GM12878 (cell line): ENCODE measurements around the gene TSR1. TPM values are rescaled to one million over a fixed set of nuclear protein-coding genes. Genes with fewer than 3 reads are reported as not detected.

Experiments
- ATAC-seq: fragments of 200-7000 bp; cut with Tn5 transposase; 3 replicates; pipeline ENCODE4 v1.9.1; 2020; ENCODE audit warnings: mild to moderate bottlenecking, moderate library complexity
- BruUV-seq: library from RNA; stranded (reverse); fragments of 400-500 nt; replicated peaks from 2 replicates; lab custom pipeline; 2021; lab: Mats Ljungman, UMichigan
- CTCF ChIA-PET: fragments of 300-600 bp; sonication (Branson Sonifier 250); formaldehyde crosslinking; extraction: SDS; loops from one replicate; lab custom pipeline; 2021; ENCODE audit warnings: inconsistent platforms; lab: Yijun Ruan, JAX
- POLR2A ChIA-PET: fragments of 350-600 bp; formaldehyde crosslinking; extraction: SDS; loops from one replicate; lab custom pipeline; 2021; ENCODE audit warnings: inconsistent platforms; lab: Charles Lee
- RAD21 ChIA-PET: fragments of 300-600 bp; sonication (Branson Sonifier 250); formaldehyde crosslinking; loops from one replicate; lab custom pipeline; 2023; ENCODE audit warnings: antibody characterized with exemption; ENCODE audit not compliant: unreplicated experiment; lab: Charles Lee
- SMC1A ChIA-PET: fragments of 300-600 bp; sonication (Branson Sonifier 250); formaldehyde crosslinking; loops from one replicate; lab custom pipeline; 2023; ENCODE audit not compliant: unreplicated experiment, uncharacterized antibody; lab: Charles Lee
- DNase-seq: peaks from one replicate; pipeline ENCODE4 v3.0.0-alpha.2; 2011; ENCODE audit warnings: low read depth, low spot score
- FAIRE-seq: peaks from 3 replicates; lab custom pipeline; 2011; peaks lifted over from hg19 to GRCh38; lab: Jason Lieb, UNC
- H2AFZ ChIP-seq: 2 replicates; pipeline ENCODE4 v1.6.0; 2011; ENCODE audit warnings: low read depth, low read length, control low read depth; ENCODE audit not compliant: control insufficient read depth
- H3K27ac ChIP-seq: 2 replicates; pipeline ENCODE4 v1.5.1; 2011; ENCODE audit warnings: control low read depth; ENCODE audit not compliant: control insufficient read depth, insufficient read depth
- H3K27me3 ChIP-seq, 2 experiments: replicated peaks in 1 of 2; 2 replicates each; pipeline versions ENCODE4 v1.6.0 to v1.6.1; 2011; ENCODE audit warnings: low read length in 1 of 2; ENCODE audit not compliant: control insufficient read depth in 2 of 2, insufficient read depth in 2 of 2
- H3K36me3 ChIP-seq, 2 experiments: 2 replicates each; pipeline ENCODE4 v1.5.1; 2011; ENCODE audit warnings: low read length in 1 of 2; ENCODE audit not compliant: control insufficient read depth in 2 of 2, insufficient read depth in 2 of 2
- H3K4me1 ChIP-seq: 2 replicates; pipeline ENCODE4 v1.6.1; 2011; ENCODE audit warnings: mild to moderate bottlenecking, low read length, moderate library complexity, mixed read lengths; ENCODE audit not compliant: control insufficient read depth, insufficient read depth
- H3K4me2 ChIP-seq: 2 replicates; pipeline ENCODE4 v1.6.0; 2011; ENCODE audit warnings: control low read depth; ENCODE audit not compliant: control insufficient read depth, insufficient read depth
- H3K4me3 ChIP-seq: fragments of 200-600 bp; sonication (generic); 2 replicates; pipeline ENCODE4 v1.5.1; 2016
- H3K79me2 ChIP-seq: 2 replicates; pipeline ENCODE4 v1.6.0; 2011; ENCODE audit warnings: low read length; ENCODE audit not compliant: control insufficient read depth, insufficient read depth
- H3K9ac ChIP-seq: 2 replicates; pipeline ENCODE4 v1.8.0; 2011; ENCODE audit warnings: low read length, control low read depth, mixed read lengths; ENCODE audit not compliant: control insufficient read depth, insufficient read depth
- H3K9me3 ChIP-seq: replicated peaks from 3 replicates; pipeline ENCODE4 v1.5.1; 2011; ENCODE audit warnings: mild to moderate bottlenecking, low read length; ENCODE audit not compliant: control insufficient read depth, insufficient read depth
- H4K20me1 ChIP-seq: 2 replicates; pipeline ENCODE4 v1.6.0; 2011; ENCODE audit not compliant: control insufficient read depth, insufficient read depth
- CREB1 ChIP-seq: IDR thresholded peaks from 2 replicates; pipeline ENCODE4 v1.6.1; 2012; ENCODE audit warnings: low read depth, mild to moderate bottlenecking, inconsistent platforms
- EP300 ChIP-seq, 2 experiments: fragments of 150-350 bp in 1 of 2; IDR thresholded peaks; 2 replicates each; pipeline ENCODE4 v1.6.1; 2011 to 2012; ENCODE audit warnings: low read depth in 2 of 2, low read length in 2 of 2, borderline replicate concordance in 1 of 2, improper control_type of control experiment in 1 of 2, inconsistent platforms in 1 of 2; ENCODE audit not compliant: control insufficient read depth in 1 of 2
- GABPA ChIP-seq: IDR thresholded peaks from 2 replicates; pipeline ENCODE4 v1.6.1; 2014; ENCODE audit warnings: antibody characterized with exemption, low read depth, mild to moderate bottlenecking, inconsistent platforms
- HCFC1 ChIP-seq: fragments of 150-350 bp; IDR thresholded peaks from 2 replicates; pipeline ENCODE4 v1.6.1; 2014; ENCODE audit warnings: low read length
- HDAC6 ChIP-seq: fragments of 200-600 bp; sonication (generic); IDR thresholded peaks from one replicate; pipeline ENCODE4 v1.8.0; 2017; ENCODE audit warnings: antibody characterized with exemption; ENCODE audit not compliant: unreplicated experiment
- KDM1A ChIP-seq: fragments of 200-600 bp; sonication (generic); IDR thresholded peaks from 2 replicates; pipeline ENCODE4 v1.6.1; 2016; ENCODE audit warnings: borderline replicate concordance
- LARP7 ChIP-seq: fragments of 450-650 bp; IDR thresholded peaks from 2 replicates; pipeline ENCODE4 v1.6.1; 2017; ENCODE audit warnings: mild to moderate bottlenecking
- POLR2A ChIP-seq: IDR thresholded peaks from 2 replicates; pipeline ENCODE4 v1.6.1; 2011; ENCODE audit warnings: low read depth, mild to moderate bottlenecking, low read length
- TCF12 ChIP-seq: IDR thresholded peaks from 2 replicates; pipeline ENCODE4 v1.6.1; 2011; ENCODE audit warnings: low read depth, mild to moderate bottlenecking, low read length
- ZNF622 ChIP-seq: fragments of 450-650 bp; IDR thresholded peaks from 2 replicates; pipeline ENCODE4 v1.6.1; 2017; ENCODE audit warnings: mild to moderate bottlenecking, inconsistent platforms
- ZSCAN29 ChIP-seq: fragments of 450-650 bp; IDR thresholded peaks from 2 replicates; pipeline ENCODE4 v1.6.1; 2017; ENCODE audit warnings: mild to moderate bottlenecking, moderate library complexity
- in situ Hi-C: fragments of 300-500 bp; cut with MboI; formaldehyde crosslinking; loops from 9 replicates; pipeline ENCODE4 v1.14.3; 2018; ENCODE audit warnings: mixed read lengths
- intact Hi-C: fragments of 100-400 bp; cut with micrococcal nuclease; formaldehyde crosslinking; loops from one replicate; pipeline ENCODE4 v1.14.2; 2022; ENCODE audit not compliant: unreplicated experiment
- polyA plus RNA-seq, 11 experiments: library from polyadenylated mRNA; depleted of rRNA in 4 of 11; unstranded in 6 of 11; stranded (reverse) in 5 of 11; fragments of >200 nt; fragmentation: Nextera tagmentation in 4 of 11; fragmentation: Illumina TruSeq in 1 of 11; extraction: Ambion mirVana in 4 of 11; extraction: Trizol in 1 of 11; gene quantifications; 1 replicate in 1 of 11; 2 replicates in 10 of 11; pipeline versions ENCODE4 v1.2.1 to v1.2.3, GENCODE V29; 2011 to 2016; ENCODE audit warnings: inconsistent platforms in 2 of 11, missing spikeins in 2 of 11, low read depth in 1 of 11
- total RNA-seq, 4 experiments: library from RNA; depleted of rRNA in 3 of 4; stranded (reverse); fragments of >200 nt in 3 of 4; fragmentation: Illumina TruSeq in 1 of 4; extraction: Trizol in 1 of 4; gene quantifications; 2 replicates each; pipeline versions ENCODE4 v1.2.1 to v1.2.3, GENCODE V29; 2013 to 2021

TSR1 gene
- total and polyA plus RNA-seq, 10 of the 15 experiments (the other 5 are each of a cell fraction or from before 2014, with no cell fraction given): 14.7 to 100 (median 46.9) TPM

DNA sequence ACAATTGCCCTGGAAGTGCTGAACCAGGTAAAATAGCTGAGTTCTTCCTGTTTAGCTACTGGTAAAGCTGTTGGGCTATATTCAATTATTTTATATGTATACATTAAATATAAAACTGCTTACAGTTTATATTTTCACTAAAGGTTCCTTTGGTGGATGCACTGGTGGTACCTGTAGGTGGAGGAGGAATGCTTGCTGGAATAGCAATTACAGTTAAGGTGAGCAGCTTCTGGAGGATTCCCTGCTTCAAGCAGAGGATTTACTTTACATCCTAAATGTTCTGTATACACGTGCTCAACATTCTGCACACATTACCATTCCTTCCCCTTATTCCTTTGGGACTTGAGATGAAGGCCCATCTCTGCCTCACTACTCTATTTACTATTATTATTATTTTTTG, 14.9 kb downstream of the TSR1 start (continued):
- no peak for TF ChIP-seq ZSCAN29
- TF ChIP-seq POLR2A: no peak
- TF ChIP-seq CREB1: no peak
- no peak for TF ChIP-seq EP300 (IDR thresholded peaks at IDR 0.05; ENCODE audit: borderline replicate concordance in 1 of 2, control insufficient read depth in 1 of 2, low read depth in 2 of 2, low read length in 2 of 2)
- TF ChIP-seq, all 136 proteins: peak for 0

GRCh38 chr17:2319051-2319450, 17.2 kb downstream of the TSR1 start:
- POLR2A ChIA-PET: no interaction called here
- H3K4me1 ChIP-seq: no peaks in the 10 kb centered on the region
- BruUV-seq: no TSS peak
- in situ Hi-C loops (no loop called here), intact Hi-C loops (no loop called here)
- no peak overlapping the region for H2AFZ ChIP-seq
- H3K27ac ChIP-seq: no peak overlapping the region
- CTCF ChIA-PET: interaction anchor here (1.0 to 1.4 kb wide), 2 partner anchors 12 to 24 kb away, joined by 3 to 4 read pairs; no protein-coding TSS in a partner anchor
- H3K79me2 ChIP-seq: no peaks in the 10 kb centered on the region
- SMC1A ChIA-PET: interaction anchor here (1.2 to 2.2 kb wide), 2 partner anchors 17 to 97 kb away, joined by 3 to 5 read pairs; partner anchors contain the start of gene TSR1
- H4K20me1 ChIP-seq: no peaks in the 10 kb centered on the region
- H3K9ac ChIP-seq: no peak overlapping the region
- peaks cover 0 to 14% of the 10 kb centered on the region in 2 experiments for H3K36me3 ChIP-seq
- no peaks in the 10 kb centered on the region for H3K27me3 ChIP-seq
- H3K9me3 ChIP-seq: no peaks in the 10 kb centered on the region
- no peak overlapping the region for H3K4me3 ChIP-seq
- TF ChIP-seq TCF12 (no peak), KDM1A (no peak), HCFC1 (no peak), ZNF622 (no peak), LARP7 (no peak), GABPA (no peak), HDAC6 (no peak)
- DNase-seq (no peak), ATAC-seq (no peak), FAIRE-seq (no peak)
- RAD21 ChIA-PET: no interaction called here
- H3K4me2 ChIP-seq: no peak overlapping the region
